Uterus (tissue), 2 donors: ENCODE data around the gene AGBL1.

Experiments used
- POLR2A ChIP-seq, 2 donors: fragments of 450-650 bp; IDR thresholded peaks; one replicate each; pipeline ENCODE4 v1.6.1; 2016; ENCODE audit warnings: antibody characterized with exemption in 2 of 2, mild to moderate bottlenecking in 1 of 2, moderate library complexity in 1 of 2
- TF ChIP-seq, protein P1 (sequence below), 4 experiments: fragments of 200-600 bp in 2 of 4; fragments of 450-650 bp in 2 of 4; sonication (generic) in 2 of 4; IDR thresholded peaks; one replicate each; pipeline ENCODE4 v1.5.1; 2016 to 2019; ENCODE audit warnings: antibody characterized with exemption in 4 of 4, mild to moderate bottlenecking in 2 of 4, moderate library complexity in 1 of 4

DNA sequence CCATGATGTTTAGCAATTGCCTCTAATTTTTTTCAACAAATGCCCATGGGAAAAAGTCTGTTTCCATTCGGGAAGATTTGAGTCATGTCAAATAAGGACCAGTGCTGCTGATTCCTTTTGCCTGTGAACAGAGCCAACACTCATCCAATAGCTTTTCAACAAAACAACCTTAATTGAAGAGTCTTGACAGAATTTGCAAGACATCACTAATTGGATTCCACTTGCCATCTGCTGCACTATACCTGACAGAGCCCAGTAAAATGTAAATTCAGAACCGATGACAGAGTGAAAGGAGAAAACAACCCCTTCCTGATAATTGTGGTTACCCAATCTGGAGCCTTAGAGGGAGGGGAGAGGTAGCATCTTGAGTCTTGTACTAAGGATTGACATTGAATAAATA lies 426.7 kb downstream of the AGBL1 start:
- TF ChIP-seq, protein P1, sequence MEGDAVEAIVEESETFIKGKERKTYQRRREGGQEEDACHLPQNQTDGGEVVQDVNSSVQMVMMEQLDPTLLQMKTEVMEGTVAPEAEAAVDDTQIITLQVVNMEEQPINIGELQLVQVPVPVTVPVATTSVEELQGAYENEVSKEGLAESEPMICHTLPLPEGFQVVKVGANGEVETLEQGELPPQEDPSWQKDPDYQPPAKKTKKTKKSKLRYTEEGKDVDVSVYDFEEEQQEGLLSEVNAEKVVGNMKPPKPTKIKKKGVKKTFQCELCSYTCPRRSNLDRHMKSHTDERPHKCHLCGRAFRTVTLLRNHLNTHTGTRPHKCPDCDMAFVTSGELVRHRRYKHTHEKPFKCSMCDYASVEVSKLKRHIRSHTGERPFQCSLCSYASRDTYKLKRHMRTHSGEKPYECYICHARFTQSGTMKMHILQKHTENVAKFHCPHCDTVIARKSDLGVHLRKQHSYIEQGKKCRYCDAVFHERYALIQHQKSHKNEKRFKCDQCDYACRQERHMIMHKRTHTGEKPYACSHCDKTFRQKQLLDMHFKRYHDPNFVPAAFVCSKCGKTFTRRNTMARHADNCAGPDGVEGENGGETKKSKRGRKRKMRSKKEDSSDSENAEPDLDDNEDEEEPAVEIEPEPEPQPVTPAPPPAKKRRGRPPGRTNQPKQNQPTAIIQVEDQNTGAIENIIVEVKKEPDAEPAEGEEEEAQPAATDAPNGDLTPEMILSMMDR (IDR thresholded peaks at IDR 0.05) = no peak
- no peak for TF ChIP-seq POLR2A (IDR thresholded peaks at IDR 0.05)
